Suprapubic skin (tissue), 4 donors: ENCODE data around the gene PDZD7. TPM values are rescaled to one million over a fixed set of nuclear protein-coding genes. Genes with fewer than 3 reads are reported as not detected.

Source experiments
- DNase-seq, 2 donors: peaks; one replicate each; pipeline ENCODE4 v3.0.0-alpha.2; 2019; ENCODE audit warnings: low spot score in 2 of 2
- H3K27ac ChIP-seq: fragments of 200-600 bp; sonication (generic); one replicate; pipeline ENCODE4 v1.5.1; 2019
- H3K27me3 ChIP-seq: fragments of 200-600 bp; sonication (generic); one replicate; pipeline ENCODE4 v1.5.1; 2019
- H3K36me3 ChIP-seq: fragments of 200-600 bp; sonication (generic); one replicate; pipeline ENCODE4 v1.5.1; 2019
- H3K4me1 ChIP-seq: fragments of 200-600 bp; sonication (generic); one replicate; pipeline ENCODE4 v1.5.1; 2019
- H3K4me3 ChIP-seq: fragments of 200-600 bp; sonication (generic); one replicate; pipeline ENCODE4 v1.5.1; 2019; ENCODE audit warnings: mild to moderate bottlenecking
- H3K9me3 ChIP-seq: fragments of 200-600 bp; sonication (generic); one replicate; pipeline ENCODE4 v1.5.1; 2019
- EP300 ChIP-seq: sonication (generic); formaldehyde crosslinking; IDR thresholded peaks from one replicate; pipeline ENCODE4 v1.6.1; 2017; ENCODE audit warnings: antibody characterized with exemption
- POLR2A ChIP-seq, 2 donors: fragments of 450-650 bp; IDR thresholded peaks; one replicate each; pipeline ENCODE4 v1.6.1; 2017; ENCODE audit warnings: antibody characterized with exemption in 2 of 2, mild to moderate bottlenecking in 2 of 2, moderate library complexity in 2 of 2
- POLR2AphosphoS5 ChIP-seq, 3 donors: sonication (generic); formaldehyde crosslinking; IDR thresholded peaks; one replicate each; pipeline ENCODE4 v1.6.1; 2017; ENCODE audit warnings: antibody characterized with exemption in 3 of 3
- WGBS: methylation state at CpG from one replicate; pipeline ENCODE4 v1.1.5; 2018; 5-methylcytosine and 5-hydroxymethylcytosine counted together
- total RNA-seq, 4 donors: library from RNA; depleted of rRNA; stranded (reverse); fragments of >200 nt; gene quantifications; one replicate each; pipeline ENCODE4 v1.1.0, GENCODE V29; 2016
- TF ChIP-seq, protein P1 (sequence below), 2 donors: fragments of 200-600 bp in 1 of 2; fragments of 450-650 bp in 1 of 2; sonication (generic) in 1 of 2; IDR thresholded peaks; one replicate each; pipeline ENCODE4 v1.5.1; 2016 to 2019; ENCODE audit warnings: antibody characterized with exemption in 2 of 2, mild to moderate bottlenecking in 1 of 2, moderate library complexity in 1 of 2

Gene PDZD7
- total RNA-seq, 4 donors from 2014 or later: 1.2 to 6.0 (median 1.8) TPM

DNA sequence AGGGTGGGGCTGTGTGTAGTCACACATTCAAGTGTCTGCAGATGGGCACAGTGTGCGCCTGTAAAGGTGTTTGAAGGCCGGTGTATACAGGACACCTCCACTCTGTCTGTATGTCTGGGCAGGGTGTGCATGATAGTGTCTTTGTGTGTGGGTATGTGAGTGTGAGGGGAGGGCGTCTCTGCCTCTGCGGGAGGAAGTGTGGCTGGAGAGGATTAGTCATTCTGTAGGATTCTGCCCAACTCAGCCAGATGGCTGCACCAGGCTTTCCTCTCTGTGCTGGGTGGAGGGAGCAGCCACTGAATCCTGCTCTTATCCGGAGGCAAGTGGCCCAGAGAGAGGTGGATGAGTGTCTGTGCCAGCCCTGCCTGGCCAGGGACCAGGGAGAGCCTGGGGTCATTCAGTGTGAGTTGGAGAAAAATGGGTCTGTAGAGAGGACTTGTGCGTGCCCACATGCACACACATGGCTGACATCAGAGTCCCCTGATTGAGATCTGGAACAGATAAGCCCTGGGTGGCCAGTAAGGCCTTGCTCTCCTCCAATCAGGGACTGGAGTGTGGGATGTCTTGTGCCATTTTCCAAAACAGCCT lies 1.8 kb upstream of the PDZD7 start:
- TF ChIP-seq, protein P1, sequence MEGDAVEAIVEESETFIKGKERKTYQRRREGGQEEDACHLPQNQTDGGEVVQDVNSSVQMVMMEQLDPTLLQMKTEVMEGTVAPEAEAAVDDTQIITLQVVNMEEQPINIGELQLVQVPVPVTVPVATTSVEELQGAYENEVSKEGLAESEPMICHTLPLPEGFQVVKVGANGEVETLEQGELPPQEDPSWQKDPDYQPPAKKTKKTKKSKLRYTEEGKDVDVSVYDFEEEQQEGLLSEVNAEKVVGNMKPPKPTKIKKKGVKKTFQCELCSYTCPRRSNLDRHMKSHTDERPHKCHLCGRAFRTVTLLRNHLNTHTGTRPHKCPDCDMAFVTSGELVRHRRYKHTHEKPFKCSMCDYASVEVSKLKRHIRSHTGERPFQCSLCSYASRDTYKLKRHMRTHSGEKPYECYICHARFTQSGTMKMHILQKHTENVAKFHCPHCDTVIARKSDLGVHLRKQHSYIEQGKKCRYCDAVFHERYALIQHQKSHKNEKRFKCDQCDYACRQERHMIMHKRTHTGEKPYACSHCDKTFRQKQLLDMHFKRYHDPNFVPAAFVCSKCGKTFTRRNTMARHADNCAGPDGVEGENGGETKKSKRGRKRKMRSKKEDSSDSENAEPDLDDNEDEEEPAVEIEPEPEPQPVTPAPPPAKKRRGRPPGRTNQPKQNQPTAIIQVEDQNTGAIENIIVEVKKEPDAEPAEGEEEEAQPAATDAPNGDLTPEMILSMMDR (IDR thresholded peaks at IDR 0.05): no peak
- TF ChIP-seq EP300 (no peak), POLR2A (IDR thresholded peaks at IDR 0.05) (peak in 1 of 2 donors; percentile 8), POLR2AphosphoS5 (IDR thresholded peaks at IDR 0.05) (no peak)
- WGBS: 3% methylated on average over 6 of the region's 6 CpGs
- H3K9me3 ChIP-seq: no peaks in the 10 kb centered on the region
- DNase-seq: peak in 1 of 2 donors; percentile 84
- H3K4me3 ChIP-seq: peak overlapping the region; percentile 87
- H3K36me3 ChIP-seq: peaks cover 33% of the 10 kb centered on the region
- peak overlapping the region; percentile 98 for H3K27ac ChIP-seq
- H3K4me1 ChIP-seq: peaks cover 34% of the 10 kb centered on the region
- H3K27me3 ChIP-seq: no peaks in the 10 kb centered on the region

DNA sequence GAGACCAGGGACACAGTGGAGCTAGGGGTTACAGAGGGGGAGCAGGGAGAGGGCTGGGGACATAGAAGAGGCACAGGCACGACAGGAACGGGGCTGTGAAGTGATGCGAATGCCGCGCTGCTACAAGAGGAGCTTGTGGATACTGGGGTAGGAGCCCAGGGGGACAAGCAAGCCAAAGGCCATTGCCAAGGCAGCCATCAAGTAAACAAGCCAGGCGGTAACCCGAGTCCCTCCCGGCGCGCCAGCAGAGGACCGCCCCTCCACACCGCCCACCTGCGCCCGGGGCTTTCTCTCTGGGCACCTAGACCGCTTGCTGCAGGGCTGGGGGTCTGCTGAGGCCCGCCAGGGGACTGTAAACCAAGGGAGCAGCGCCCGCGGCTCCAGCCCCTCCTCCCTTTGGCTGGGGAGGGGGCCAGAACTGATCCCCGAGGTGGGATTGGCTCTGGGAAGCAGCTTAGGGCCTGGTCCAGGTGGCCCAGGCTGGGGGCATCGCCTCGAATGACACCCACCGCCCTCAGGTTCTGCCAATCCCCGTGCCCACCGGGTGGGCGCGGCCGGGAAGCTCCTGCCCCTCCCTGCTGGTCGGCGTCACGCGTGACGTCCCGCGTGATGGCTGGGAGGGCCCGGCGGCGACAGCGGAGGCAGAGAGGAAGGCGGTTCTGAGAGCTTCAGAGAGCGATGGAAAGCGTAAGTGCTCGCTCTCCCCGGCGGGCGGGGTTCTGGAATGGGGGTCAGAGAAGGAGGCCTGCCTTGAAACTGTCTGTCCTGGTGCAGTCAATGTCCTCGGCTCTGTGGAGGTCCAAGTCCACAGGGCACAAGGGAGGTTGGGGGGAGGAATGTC lies 1.1 kb upstream of the PDZD7 start:
- Histone ChIP-seq H3K4me1 (peaks cover 34% of the 10 kb centered on the region), H3K27me3 (no peaks in the 10 kb centered on the region), H3K4me3 (peak overlapping the region; percentile 87), H3K36me3 (peaks cover 26% of the 10 kb centered on the region), H3K9me3 (no peaks in the 10 kb centered on the region), H3K27ac (peak overlapping the region; percentile 98)
- 0% methylated on average over 21 of the region's 47 CpGs for WGBS
- peak; percentile 93 to 95 for DNase-seq
- peak in 1 of 2 donors; percentile 10 for TF ChIP-seq POLR2A (IDR thresholded peaks at IDR 0.05)
- TF ChIP-seq EP300: no peak

DNA sequence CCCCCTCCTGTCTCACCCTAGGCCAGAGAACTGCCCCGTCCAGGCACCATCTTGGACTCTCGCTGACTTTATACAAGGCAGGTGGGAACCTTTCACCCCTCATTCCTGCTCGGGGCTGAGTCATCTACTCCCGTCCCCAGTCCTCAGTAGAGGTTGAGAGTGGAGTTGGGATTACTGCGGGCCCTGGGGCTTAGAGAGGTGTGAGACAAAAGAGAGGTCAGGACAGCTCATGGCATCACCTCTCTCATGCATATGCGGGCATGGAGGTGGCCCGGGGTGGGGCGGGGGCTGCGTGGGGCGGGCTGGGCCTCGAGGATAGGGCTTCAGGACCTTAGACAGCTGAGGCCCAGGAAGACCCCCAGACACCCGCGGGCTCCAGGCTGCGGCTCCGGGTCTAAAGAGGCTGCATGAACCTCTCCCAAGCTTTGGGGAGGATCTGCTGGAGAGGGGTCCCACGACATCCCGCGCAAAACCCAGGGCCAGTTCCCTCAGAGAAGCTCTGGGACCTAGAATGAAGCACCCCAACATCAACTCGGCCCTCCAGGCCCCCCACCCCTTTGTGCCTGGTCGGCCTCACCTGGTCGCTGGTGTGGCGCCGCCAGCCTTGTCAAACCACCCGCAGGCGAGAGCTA lies 317 bp downstream of the PDZD7 start:
- Histone ChIP-seq H3K4me3 (peak overlapping the region; percentile 87), H3K9me3 (no peaks in the 10 kb centered on the region), H3K4me1 (peaks cover 34% of the 10 kb centered on the region), H3K27me3 (no peaks in the 10 kb centered on the region), H3K27ac (peak overlapping the region; percentile 98), H3K36me3 (peaks cover 12% of the 10 kb centered on the region)
- TF ChIP-seq POLR2AphosphoS5 (IDR thresholded peaks at IDR 0.05): no peak
- no peak for TF ChIP-seq EP300
- no peak for TF ChIP-seq POLR2A (IDR thresholded peaks at IDR 0.05)
- TF ChIP-seq, protein P1 (IDR thresholded peaks at IDR 0.05): no peak
- no peak for DNase-seq
- 23% methylated on average over 12 of the region's 25 CpGs for WGBS

DNA sequence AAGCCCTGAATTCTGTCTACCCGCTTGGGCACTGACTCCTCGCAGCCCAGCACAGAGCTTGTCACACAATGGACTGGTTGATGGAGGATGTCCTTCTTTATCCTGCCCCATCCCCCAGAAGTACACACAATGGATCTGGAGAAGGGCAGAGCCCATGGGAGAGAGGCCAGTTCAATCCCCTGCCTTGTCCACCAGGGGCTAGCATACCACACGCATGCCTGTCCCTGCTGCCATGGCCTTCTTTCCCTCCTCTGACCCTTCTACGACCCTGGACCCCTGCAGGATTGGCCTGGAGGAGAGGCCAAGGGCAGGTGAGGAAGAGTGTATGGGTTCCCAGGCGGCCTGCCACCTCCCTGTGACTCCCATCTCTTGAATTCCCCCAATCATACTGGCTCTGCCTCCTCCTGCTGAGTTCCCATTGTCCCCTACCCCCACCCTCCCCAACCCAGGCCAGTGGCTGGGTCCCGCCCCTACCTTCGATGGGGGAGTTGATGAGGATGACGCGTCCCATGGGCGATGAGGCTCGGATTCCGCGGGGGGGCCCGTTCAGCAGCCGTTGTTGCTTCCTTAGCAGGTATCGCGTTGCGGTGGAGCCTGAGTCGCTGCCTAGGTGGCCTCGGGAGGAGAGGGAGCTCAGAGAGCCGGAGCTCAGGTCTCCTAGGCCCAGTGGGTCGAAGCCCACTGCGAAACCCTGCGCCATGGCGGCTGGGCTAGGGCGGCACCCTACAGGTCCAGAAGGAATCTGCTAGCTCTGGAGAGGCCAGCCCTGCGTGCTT lies 1.2 kb downstream of the PDZD7 start:
- no peaks in the 10 kb centered on the region for H3K27me3 ChIP-seq
- no peak for DNase-seq
- peaks cover 3% of the 10 kb centered on the region for H3K36me3 ChIP-seq
- H3K4me3 ChIP-seq: no peak overlapping the region
- no peak overlapping the region for H3K27ac ChIP-seq
- peaks cover 34% of the 10 kb centered on the region for H3K4me1 ChIP-seq
- H3K9me3 ChIP-seq: no peaks in the 10 kb centered on the region
- 75% methylated on average over 9 of the region's 27 CpGs for WGBS
- TF ChIP-seq, protein P1 (IDR thresholded peaks at IDR 0.05): no peak
- no peak for TF ChIP-seq EP300
- no peak for TF ChIP-seq POLR2A (IDR thresholded peaks at IDR 0.05)
- no peak for TF ChIP-seq POLR2AphosphoS5 (IDR thresholded peaks at IDR 0.05)
